ENCODE results near the gene KCNK3.

Gene KCNK3

GRCh38 chr2:26692897-26693849, 651 bp downstream of the KCNK3 start:
- DNase-seq, result peak; percentile 69

GRCh38 chr2:26694001-26694400, 1.5 kb downstream of the KCNK3 start:
- no peak for DNase-seq

GRCh38 chr2:26696351-26696816, 3.9 kb downstream of the KCNK3 start:
- no peak for DNase-seq

DNA sequence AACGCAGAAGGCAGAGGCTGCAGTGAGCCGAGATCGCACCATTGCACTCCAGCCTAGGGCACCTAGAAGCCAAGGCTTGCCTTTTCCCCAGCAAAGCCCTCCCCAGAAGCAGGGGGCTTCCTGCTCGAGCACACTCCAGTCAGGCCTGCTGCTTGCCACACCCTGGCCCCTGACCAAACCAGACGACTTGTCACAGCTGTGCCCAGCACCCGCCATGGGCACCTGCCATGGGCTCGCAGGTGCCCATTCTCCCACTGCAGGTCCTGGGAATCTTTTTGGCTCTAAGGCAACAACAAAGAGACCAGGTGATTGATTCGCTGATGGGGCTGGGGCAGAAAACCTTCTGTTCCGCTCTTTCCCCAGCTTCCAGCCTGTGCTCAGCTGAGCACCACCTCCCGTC, 4.9 kb downstream of the KCNK3 start:
- no peak for DNase-seq

DNA sequence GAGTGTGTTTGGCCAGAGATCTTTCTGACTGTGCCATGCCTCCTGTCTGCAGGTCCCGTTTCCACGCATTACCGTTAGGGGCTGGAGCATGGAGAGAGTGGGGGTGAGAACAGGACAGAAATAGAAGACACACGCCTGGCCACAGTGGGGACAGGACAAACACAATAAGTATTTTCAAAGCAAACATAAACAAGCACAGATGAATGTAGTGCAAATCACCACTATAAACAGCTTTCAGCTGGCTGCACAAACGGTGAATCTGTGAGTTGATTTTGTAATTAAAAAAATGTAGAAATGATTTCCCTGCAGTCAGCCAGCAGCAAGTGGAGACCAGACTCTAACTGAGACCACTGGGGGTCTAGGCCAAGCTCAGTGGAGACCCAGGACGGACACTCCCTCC, 6.8 kb downstream of the KCNK3 start:
- DNase-seq, result no peak

DNA sequence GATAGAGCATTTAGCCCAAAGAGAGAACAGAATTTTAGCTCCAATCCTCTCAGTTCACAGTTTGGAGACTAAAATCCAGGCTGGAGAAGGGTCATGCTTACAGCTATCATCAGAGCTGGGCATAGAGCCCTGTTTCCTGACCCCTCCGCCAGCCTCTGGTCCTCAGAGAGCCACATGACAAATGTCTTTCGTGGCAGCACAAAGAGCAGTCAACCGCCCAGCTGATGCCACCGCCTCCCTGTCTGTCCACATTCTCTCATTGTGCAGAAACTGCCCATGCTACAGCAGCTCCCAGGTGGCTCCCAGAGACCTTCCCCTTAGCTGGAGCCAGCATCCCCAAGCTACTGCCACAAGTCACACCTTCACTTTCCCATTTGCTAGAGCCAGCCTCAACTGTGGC, 7.6 kb downstream of the KCNK3 start:
- DNase-seq, result no peak

- DNase-seq, result no peak
Observed at GRCh38 chr2:26701596-26701995, 9.1 kb downstream of the KCNK3 start.

DNA sequence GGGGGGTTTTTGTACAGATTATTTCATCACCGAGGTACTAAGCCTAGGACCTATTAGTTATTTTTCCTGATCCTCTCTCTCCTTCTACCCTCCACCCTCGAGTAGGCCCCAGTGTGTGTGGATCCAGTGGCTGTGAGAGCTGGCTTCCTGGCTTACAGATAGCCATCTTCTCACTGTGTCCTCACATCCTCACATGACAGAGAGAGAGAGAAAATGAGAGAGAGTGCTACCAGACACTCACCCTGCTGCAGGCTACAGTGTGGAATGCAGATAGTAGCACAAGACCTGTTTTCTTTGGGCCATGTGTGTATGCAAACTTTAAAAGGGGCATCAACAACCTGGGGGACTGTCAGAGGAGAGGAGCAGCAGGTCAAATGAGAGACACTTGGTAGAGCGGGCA, 9.5 kb downstream of the KCNK3 start:
- DNase-seq, result no peak

DNA sequence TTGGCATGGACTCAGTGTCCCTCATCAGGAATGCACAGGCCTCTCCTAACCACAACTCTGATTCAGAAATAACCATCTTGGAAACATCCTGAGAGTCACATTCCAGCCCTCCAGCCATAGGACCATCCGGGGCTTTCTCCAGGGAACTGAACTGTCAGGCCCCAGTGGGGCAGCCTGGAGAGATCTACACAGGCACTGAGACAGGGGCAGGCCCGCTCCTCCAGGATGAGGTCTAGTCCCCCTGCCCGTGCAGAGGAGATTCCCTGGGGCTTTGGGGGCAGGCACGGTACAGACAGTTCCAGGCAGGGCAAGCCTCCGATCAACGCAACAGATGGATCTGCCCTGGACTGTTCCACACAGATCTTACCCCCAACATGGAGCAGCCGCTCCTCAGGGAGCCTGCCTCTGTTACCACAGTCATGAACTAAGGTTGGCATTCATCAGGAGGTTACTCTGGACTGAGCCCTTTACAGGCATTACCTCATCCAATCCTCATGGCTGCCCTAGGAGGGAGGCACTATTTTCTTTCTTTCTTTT, 12.0 kb downstream of the KCNK3 start:
- no peak for DNase-seq

- no peak for DNase-seq
Observed at GRCh38 chr2:26705126-26705525, 12.6 kb downstream of the KCNK3 start.

DNA sequence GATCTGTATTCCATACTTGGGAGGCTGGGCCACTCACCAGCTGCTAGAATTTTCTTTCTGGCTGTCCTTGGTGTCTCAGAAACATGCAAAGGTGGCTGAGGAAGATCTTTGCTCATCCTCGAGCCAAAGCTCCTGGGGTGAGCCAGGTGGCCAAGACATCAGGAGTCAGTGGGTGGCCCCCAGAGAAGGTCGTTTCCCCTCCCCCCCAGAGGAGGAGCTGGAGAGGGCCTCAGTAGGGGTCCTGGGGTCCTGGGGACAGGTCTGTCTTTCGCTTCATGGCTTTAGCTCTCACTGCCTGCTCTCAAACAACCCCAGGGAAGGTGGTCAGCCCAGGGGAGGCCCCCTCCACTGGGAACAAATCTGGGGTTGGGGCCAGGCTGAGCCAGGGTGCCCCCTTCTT, 13.6 kb downstream of the KCNK3 start:
- no peak for DNase-seq

- DNase-seq, result no peak
Observed at GRCh38 chr2:26706616-26707473, 14.3 kb downstream of the KCNK3 start.

- DNase-seq, result no peak
Observed at GRCh38 chr2:26707747-26708146, 15.2 kb downstream of the KCNK3 start.

GRCh38 chr2:26708457-26708856, 15.9 kb downstream of the KCNK3 start:
- DNase-seq, result no peak

DNA sequence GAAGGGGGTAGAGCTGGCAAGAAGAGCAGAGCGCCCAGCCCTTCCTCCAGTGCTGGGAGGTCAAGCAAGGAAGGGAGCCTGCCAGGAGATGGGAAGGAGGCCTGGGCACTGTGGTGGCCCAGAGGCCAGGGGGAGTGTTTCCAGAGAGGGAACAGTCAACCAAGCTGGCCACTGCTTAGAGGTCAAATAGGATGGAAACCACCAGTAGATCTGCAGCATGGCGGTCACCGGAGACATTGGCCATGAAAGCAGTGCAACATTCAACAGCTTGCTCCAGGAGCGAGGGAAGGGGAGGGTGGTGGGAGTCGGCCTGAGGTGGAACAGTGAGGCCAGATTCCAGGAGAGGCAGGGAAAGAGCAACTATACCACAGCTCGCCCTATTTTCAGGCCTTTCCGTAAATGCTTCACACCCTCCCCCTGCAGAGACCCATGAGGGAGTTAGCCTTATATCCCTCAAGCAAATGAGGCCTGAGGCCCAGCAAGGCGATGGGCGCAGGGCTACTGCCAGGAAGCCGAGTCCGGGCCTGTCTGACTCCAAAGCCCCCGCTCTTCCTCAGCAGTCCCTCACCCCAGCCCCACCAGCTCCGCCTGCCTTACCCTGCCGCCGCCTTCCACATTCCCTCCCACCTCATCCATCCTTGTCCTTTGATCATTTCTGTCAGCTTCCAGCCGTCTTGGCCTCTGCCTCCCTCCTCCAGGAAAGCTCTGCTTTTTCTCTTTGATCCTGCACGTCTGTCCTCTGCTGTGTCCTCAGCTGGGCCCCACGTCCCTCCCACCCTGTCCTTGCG, 17.0 kb downstream of the KCNK3 start:
- no peak for DNase-seq

DNA sequence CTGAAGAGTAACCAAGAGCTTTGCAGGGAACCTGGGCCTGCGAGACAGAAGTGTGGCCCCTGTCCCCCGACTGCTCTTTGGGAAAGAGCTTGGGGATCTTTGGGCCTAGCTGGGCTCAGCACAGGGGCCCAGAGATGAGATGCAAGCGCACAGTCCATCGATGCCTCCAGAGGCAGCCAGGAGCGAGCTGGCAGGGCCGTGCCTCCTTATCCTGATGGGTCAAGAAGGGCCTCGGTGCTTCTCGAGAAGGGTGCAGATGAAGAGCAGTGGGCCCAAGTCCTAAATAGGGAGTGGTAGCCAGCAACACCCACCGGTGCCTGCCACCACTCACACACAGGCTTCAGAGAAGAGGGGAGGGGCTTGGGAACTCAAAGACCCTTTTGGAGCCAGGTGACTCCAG, 17.6 kb downstream of the KCNK3 start:
- no peak for DNase-seq

- no peak for DNase-seq
Observed at GRCh38 chr2:26710743-26711456, 18.4 kb downstream of the KCNK3 start.

GRCh38 chr2:26711457-26712161, 19.1 kb downstream of the KCNK3 start:
- no peak for DNase-seq

GRCh38 chr2:26712486-26713465, 20.3 kb downstream of the KCNK3 start:
- DNase-seq, result peak; percentile 96

Measured in NCI-H345 (cell line).